Caco-2 (cell line): Measurements from ENCODE around the gene MCU. TPM values are rescaled to one million over a fixed set of nuclear protein-coding genes. Genes with fewer than 3 reads are reported as not detected.
"Not testable (repeated sequence)": the region's sequence is repeated elsewhere in the genome, so short reads cannot be mapped to it uniquely, and the experiment has no call there.

Source experiments
- BruUV-seq: library from RNA; stranded (reverse); fragments of 400-500 nt; replicated peaks from 2 replicates; lab custom pipeline; 2021; lab: Mats Ljungman, UMichigan
- CTCF ChIA-PET: fragments of 300-600 bp; sonication (Branson Sonifier 250); formaldehyde crosslinking; loops from one replicate; lab custom pipeline; 2022; ENCODE audit warnings: antibody characterized with exemption; lab: Charles Lee
- POLR2A ChIA-PET: fragments of 300-600 bp; sonication (Branson Sonifier 250); formaldehyde crosslinking; loops from one replicate; lab custom pipeline; 2022; ENCODE audit warnings: antibody characterized with exemption; lab: Charles Lee
- DNase-seq, 2 experiments: peaks; one replicate each; pipeline versions ENCODE4 v3.0.0 to v3.0.0-alpha.2; 2020 to 2022
- H3K27me3 ChIP-seq: replicated peaks from 2 replicates; pipeline ENCODE4 v1.6.0; 2011; ENCODE audit warnings: low read length; ENCODE audit not compliant: control insufficient read depth, insufficient read depth
- H3K36me3 ChIP-seq: 2 replicates; pipeline ENCODE4 v1.5.1; 2011; ENCODE audit warnings: low read length; ENCODE audit not compliant: control insufficient read depth, insufficient read depth
- H3K4me1 ChIP-seq: fragments of 250-450 bp; sonication (Bioruptor Pico); 2 replicates; pipeline ENCODE4 v1.5.1; 2020; ENCODE audit warnings: mild to moderate bottlenecking
- H3K4me3 ChIP-seq: 2 replicates; pipeline ENCODE4 v1.5.1; 2011; ENCODE audit warnings: low read depth, mild to moderate bottlenecking, control low read depth, low read length
- H3K9me3 ChIP-seq: fragments of 250-450 bp; sonication (Bioruptor Pico); 2 replicates; pipeline ENCODE4 v1.5.1; 2020; ENCODE audit warnings: mild to moderate bottlenecking, moderate library complexity
- H3K27ac Mint-ChIP-seq: one replicate; pipeline ENCODE4 v1.8.0; 2022; ENCODE audit warnings: mixed read lengths; ENCODE audit not compliant: unreplicated experiment
- H3K27me3 Mint-ChIP-seq: one replicate; pipeline ENCODE4 v1.8.0; 2022; ENCODE audit warnings: mixed read lengths; ENCODE audit not compliant: insufficient read depth, unreplicated experiment
- H3K36me3 Mint-ChIP-seq: one replicate; pipeline ENCODE4 v1.8.0; 2022; ENCODE audit warnings: mild to moderate bottlenecking, mixed read lengths; ENCODE audit not compliant: insufficient read depth, unreplicated experiment
- H3K4me1 Mint-ChIP-seq: one replicate; pipeline ENCODE4 v1.8.0; 2022; ENCODE audit warnings: low read depth, mixed read lengths; ENCODE audit not compliant: unreplicated experiment
- H3K4me3 Mint-ChIP-seq: one replicate; pipeline ENCODE4 v1.8.0; 2022; ENCODE audit warnings: mild to moderate bottlenecking, moderate library complexity, mixed read lengths; ENCODE audit not compliant: unreplicated experiment
- H3K9me3 Mint-ChIP-seq: one replicate; pipeline ENCODE4 v1.8.0; 2022; ENCODE audit warnings: mixed read lengths; ENCODE audit not compliant: unreplicated experiment
- intact Hi-C: fragments of 100-400 bp; cut with micrococcal nuclease; formaldehyde crosslinking; loops from one replicate; pipeline ENCODE4 v1.10.0; 2022; ENCODE audit not compliant: unreplicated experiment
- total RNA-seq: library from RNA; stranded (reverse); gene quantifications from 2 replicates; pipeline ENCODE4 v1.2.3, GENCODE V29; 2022
- TF ChIP-seq, protein P1 (sequence below), 2 experiments: fragments of 200-600 bp in 1 of 2; IDR thresholded peaks; 1 replicate in 1 of 2; 2 replicates in 1 of 2; pipeline versions ENCODE4 v1.5.1 to v1.8.0; 2011 to 2022; ENCODE audit warnings: antibody characterized with exemption in 1 of 2, control low read depth in 1 of 2, inconsistent platforms in 1 of 2, low read depth in 1 of 2, low read length in 1 of 2, mild to moderate bottlenecking in 1 of 2, moderate library complexity in 1 of 2; ENCODE audit not compliant: insufficient read depth in 1 of 2, severe bottlenecking in 1 of 2, unreplicated experiment in 1 of 2

The MCU gene
- total RNA-seq, 1 experiment from 2014 or later: 62.5 TPM

DNA sequence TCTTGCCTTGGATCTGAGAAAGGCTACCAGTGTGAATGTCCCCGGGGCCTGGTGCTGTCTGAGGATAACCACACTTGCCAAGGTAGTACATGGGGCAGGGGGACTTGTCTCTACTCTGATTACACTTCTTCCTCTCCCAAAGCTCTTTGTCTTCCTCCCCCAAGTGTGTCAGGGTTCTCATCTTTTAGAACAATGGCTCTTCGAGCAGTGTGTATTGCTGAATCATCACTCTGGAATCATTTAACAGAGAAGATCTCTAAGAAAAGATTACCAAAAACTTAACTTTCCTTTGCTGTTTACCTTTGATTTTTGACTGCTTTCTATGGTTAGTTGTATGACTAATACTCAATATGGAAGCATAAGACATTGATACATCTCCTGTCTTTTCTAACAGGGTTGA, 219.8 kb downstream of the MCU start:
- no peaks in the 10 kb centered on the region for H3K27me3 ChIP-seq
- H3K4me3 ChIP-seq: no peak overlapping the region
- no peaks in the 10 kb centered on the region for H3K4me1 Mint-ChIP-seq
- no peaks in the 10 kb centered on the region for H3K36me3 Mint-ChIP-seq
- no peak overlapping the region for H3K27ac Mint-ChIP-seq
- intact Hi-C loops: loop anchor here (10.0 kb wide), 1 partner anchor 153 kb away; no protein-coding TSS in a partner anchor
- no peaks in the 10 kb centered on the region for H3K36me3 ChIP-seq
- H3K9me3 ChIP-seq: no peaks in the 10 kb centered on the region
- CTCF ChIA-PET: no interaction called here
- no peak for DNase-seq
- no peaks in the 10 kb centered on the region for H3K4me1 ChIP-seq
- H3K27me3 Mint-ChIP-seq: no peaks in the 10 kb centered on the region
- POLR2A ChIA-PET: no interaction called here
- TF ChIP-seq, protein P1, sequence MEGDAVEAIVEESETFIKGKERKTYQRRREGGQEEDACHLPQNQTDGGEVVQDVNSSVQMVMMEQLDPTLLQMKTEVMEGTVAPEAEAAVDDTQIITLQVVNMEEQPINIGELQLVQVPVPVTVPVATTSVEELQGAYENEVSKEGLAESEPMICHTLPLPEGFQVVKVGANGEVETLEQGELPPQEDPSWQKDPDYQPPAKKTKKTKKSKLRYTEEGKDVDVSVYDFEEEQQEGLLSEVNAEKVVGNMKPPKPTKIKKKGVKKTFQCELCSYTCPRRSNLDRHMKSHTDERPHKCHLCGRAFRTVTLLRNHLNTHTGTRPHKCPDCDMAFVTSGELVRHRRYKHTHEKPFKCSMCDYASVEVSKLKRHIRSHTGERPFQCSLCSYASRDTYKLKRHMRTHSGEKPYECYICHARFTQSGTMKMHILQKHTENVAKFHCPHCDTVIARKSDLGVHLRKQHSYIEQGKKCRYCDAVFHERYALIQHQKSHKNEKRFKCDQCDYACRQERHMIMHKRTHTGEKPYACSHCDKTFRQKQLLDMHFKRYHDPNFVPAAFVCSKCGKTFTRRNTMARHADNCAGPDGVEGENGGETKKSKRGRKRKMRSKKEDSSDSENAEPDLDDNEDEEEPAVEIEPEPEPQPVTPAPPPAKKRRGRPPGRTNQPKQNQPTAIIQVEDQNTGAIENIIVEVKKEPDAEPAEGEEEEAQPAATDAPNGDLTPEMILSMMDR (IDR thresholded peaks at IDR 0.05; ENCODE audit: insufficient read depth in 1 of 2, low read depth in 1 of 2, low read length in 1 of 2, severe bottlenecking in 1 of 2, unreplicated experiment in 1 of 2): no peak
- no peaks in the 10 kb centered on the region for H3K9me3 Mint-ChIP-seq
- no peak overlapping the region for H3K4me3 Mint-ChIP-seq
- no TSS peak for BruUV-seq

DNA sequence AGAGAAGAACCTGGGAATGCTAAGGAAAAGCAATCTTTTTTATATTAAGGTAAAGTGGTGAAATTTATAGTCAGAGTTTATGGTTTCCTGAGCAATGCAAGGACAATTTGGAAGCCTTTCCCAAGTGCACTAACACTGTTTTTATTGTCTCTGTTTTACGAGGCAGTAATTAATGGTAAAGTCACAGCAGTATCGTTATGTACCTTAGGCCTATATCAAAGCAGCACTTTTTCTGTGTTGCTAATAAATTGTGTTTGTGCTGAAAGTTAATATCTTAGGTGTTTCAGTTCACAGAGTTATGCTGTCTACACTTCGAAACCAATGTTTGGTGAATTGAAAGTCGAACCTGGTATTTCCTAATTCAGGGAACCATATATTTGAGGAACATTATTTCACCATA, 220.8 kb downstream of the MCU start:
- Histone ChIP-seq H3K27me3 (no peaks in the 10 kb centered on the region), H3K4me1 (no peaks in the 10 kb centered on the region), H3K9me3 (no peaks in the 10 kb centered on the region), H3K36me3 (no peaks in the 10 kb centered on the region), H3K4me3 (no peak overlapping the region)
- BruUV-seq: no TSS peak
- TF ChIP-seq, protein P1 (IDR thresholded peaks at IDR 0.05; ENCODE audit: insufficient read depth in 1 of 2, low read depth in 1 of 2, low read length in 1 of 2, severe bottlenecking in 1 of 2, unreplicated experiment in 1 of 2): no peak
- intact Hi-C loops: loop anchor here (10.0 kb wide), 1 partner anchor 152 kb away; no protein-coding TSS in a partner anchor
- no peak overlapping the region for H3K4me3 Mint-ChIP-seq
- no peaks in the 10 kb centered on the region for H3K36me3 Mint-ChIP-seq
- no peak overlapping the region for H3K27ac Mint-ChIP-seq
- peaks cover 2% of the 10 kb centered on the region for H3K4me1 Mint-ChIP-seq
- POLR2A ChIA-PET: no interaction called here
- H3K27me3 Mint-ChIP-seq: no peaks in the 10 kb centered on the region
- peaks cover under 1% of the 10 kb centered on the region for H3K9me3 Mint-ChIP-seq
- CTCF ChIA-PET: interaction anchor here (0.6 kb wide), 1 partner anchor 86 kb away, joined by 3 read pairs; no protein-coding TSS in a partner anchor
- DNase-seq: no peak

DNA sequence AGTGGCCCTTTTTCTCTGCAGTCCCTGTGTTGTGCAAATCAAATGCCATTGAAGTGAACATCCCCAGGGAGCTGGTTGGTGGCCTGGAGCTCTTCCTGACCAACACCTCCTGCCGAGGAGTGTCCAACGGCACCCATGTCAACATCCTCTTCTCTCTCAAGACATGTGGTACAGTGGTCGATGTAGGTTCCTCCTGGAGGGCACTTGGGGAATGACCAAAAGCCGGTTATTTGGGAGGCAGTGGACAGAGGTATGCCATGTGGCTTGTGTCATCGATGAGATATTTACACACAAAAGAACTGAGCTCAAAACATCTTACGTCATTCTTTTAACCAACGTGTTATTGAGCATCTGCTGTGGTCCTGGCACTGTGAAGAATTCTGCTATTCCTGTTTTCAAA, 221.3 kb downstream of the MCU start:
- no peaks in the 10 kb centered on the region for H3K36me3 ChIP-seq
- intact Hi-C loops: loop anchor here (10.0 kb wide), 1 partner anchor 152 kb away; no protein-coding TSS in a partner anchor
- TF ChIP-seq, protein P1 (IDR thresholded peaks at IDR 0.05; ENCODE audit: insufficient read depth in 1 of 2, low read depth in 1 of 2, low read length in 1 of 2, severe bottlenecking in 1 of 2, unreplicated experiment in 1 of 2): no peak
- Mint-ChIP-seq H3K27me3 (no peaks in the 10 kb centered on the region), H3K4me1 (peaks cover 7% of the 10 kb centered on the region), H3K4me3 (no peak overlapping the region), H3K27ac (no peak overlapping the region), H3K36me3 (no peaks in the 10 kb centered on the region), H3K9me3 (peaks cover 6% of the 10 kb centered on the region)
- CTCF ChIA-PET: interaction anchor here (0.6 kb wide), 1 partner anchor 86 kb away, joined by 3 read pairs; no protein-coding TSS in a partner anchor
- no peak overlapping the region for H3K4me3 ChIP-seq
- H3K27me3 ChIP-seq: no peaks in the 10 kb centered on the region
- DNase-seq: peak in 1 of 2 experiments; percentile 16
- H3K4me1 ChIP-seq: no peaks in the 10 kb centered on the region
- no peaks in the 10 kb centered on the region for H3K9me3 ChIP-seq
- POLR2A ChIA-PET: no interaction called here
- BruUV-seq: no TSS peak

DNA sequence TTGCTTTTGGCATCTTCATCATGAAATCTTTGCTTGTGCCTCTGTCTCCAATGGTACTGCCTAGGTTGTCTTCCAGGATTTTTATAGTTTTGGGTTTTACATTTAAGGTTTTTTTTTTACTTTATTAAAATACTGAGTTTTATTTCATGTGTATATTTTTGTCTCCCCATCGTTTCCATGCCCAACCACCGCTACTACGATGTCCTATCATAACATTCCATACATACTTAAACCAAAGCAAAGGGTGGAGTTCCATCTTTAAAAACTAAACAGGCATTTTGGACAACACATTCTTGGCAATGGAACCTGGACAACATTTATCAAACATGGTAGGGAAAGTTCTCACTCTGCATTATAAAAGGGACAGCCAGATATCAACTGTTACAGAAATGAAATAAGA, 225.3 kb downstream of the MCU start:
- H3K4me3 ChIP-seq, H3K4me3 Mint-ChIP-seq, H3K4me1 Mint-ChIP-seq, H3K27me3 Mint-ChIP-seq, CTCF ChIA-PET, H3K36me3 ChIP-seq, POLR2A ChIA-PET, H3K36me3 Mint-ChIP-seq, H3K4me1 ChIP-seq, BruUV-seq, H3K27me3 ChIP-seq, DNase-seq, H3K27ac Mint-ChIP-seq: not testable (repeated sequence)
- peaks cover 28% of the 10 kb centered on the region for H3K9me3 Mint-ChIP-seq
- peaks cover 11% of the 10 kb centered on the region for H3K9me3 ChIP-seq
- intact Hi-C loops: loop anchor here (10.0 kb wide), 1 partner anchor 148 kb away; no protein-coding TSS in a partner anchor

DNA sequence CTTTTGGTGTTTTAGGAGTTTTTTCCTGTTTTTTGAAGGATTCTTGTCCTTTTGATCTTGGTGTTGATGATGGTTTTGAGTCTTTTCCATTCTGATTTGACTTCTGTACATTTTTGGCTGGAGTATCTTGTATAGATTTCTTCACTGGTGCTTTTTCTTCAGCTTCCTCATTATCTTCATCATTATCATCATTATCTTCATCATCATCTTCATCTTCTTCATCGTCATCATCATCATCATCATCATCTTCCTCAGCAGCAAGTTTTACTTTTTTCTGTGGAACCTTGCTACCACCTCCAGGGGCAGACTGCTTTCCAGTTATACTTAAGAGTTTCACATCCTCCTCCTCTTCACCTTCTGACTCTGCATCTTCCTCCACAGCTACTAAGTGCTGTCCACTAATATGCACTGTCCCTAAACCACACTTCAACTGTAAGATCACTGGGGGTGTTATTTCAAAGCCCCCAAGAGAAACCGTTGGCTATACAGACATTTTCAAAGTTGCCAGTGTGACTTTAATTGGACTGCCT, 225.9 kb downstream of the MCU start:
- H3K27me3 Mint-ChIP-seq, DNase-seq, H3K4me1 Mint-ChIP-seq, H3K4me3 Mint-ChIP-seq, H3K36me3 Mint-ChIP-seq, H3K27ac Mint-ChIP-seq, CTCF ChIA-PET, POLR2A ChIA-PET, H3K4me1 ChIP-seq, BruUV-seq, H3K27me3 ChIP-seq, H3K36me3 ChIP-seq, H3K4me3 ChIP-seq: not testable (repeated sequence)
- intact Hi-C loops: loop anchor here (10.0 kb wide), 1 partner anchor 147 kb away; no protein-coding TSS in a partner anchor
- H3K9me3 Mint-ChIP-seq: peaks cover 28% of the 10 kb centered on the region
- H3K9me3 ChIP-seq: peaks cover 11% of the 10 kb centered on the region
